Adipose tissue (tissue), 3 donors: ENCODE data around the gene PVRIG. TPM values are rescaled to one million over a fixed set of nuclear protein-coding genes. Genes with fewer than 3 reads are reported as not detected.
"Not testable (repeated sequence)": the region's sequence is repeated elsewhere in the genome, so short reads cannot be mapped to it uniquely, and the experiment has no call there.

Experiments used
- H3K27ac ChIP-seq: one replicate; pipeline ENCODE4 v1.5.1; 2013; ENCODE audit warnings: low read depth, low read length
- WGBS, 3 donors: extraction: QIAGEN DNeasy Blood & Tissue Kit; methylation state at CpG; one replicate each; pipeline ENCODE4 v1.1.7; 2013; 5-methylcytosine and 5-hydroxymethylcytosine counted together
- polyA plus RNA-seq, 3 donors: library from polyadenylated mRNA; stranded (reverse); fragments of 200-250 nt; gene quantifications; one replicate each; pipeline ENCODE4 v1.2.3, GENCODE V29; 2013
- donor health status: healthy with polysubstance abuse.
- donor health status: Bipolar disorder and iron deficiency.
- donor health status: healthy.

Gene PVRIG
- polyA plus RNA-seq, 3 donors: 0.54 to 0.76 TPM; not detected in 1

GRCh38 chr7:100191775-100192174 lies 28.0 kb upstream of the PVRIG start:
- H3K27ac ChIP-seq: no peak overlapping the region
- 29 to 65% (median 30%) methylated on average over 2 of the region's 2 CpGs for WGBS, 3 donors

- WGBS, 3 donors: 83 to 95% (median 93%) methylated on average over 6 of the region's 6 CpGs
- H3K27ac ChIP-seq: not testable (repeated sequence)
These were observed 27.4 kb upstream of the PVRIG start for GRCh38 chr7:100192281-100192862.

- WGBS, 3 donors: 77 to 94% (median 91%) methylated on average over 3 of the region's 3 CpGs
- no peak overlapping the region for H3K27ac ChIP-seq
These were observed 26.8 kb upstream of the PVRIG start for GRCh38 chr7:100192969-100193368.

GRCh38 chr7:100195222-100195621 lies 24.5 kb upstream of the PVRIG start:
- H3K27ac ChIP-seq: no peak overlapping the region
- WGBS, 3 donors: 76 to 83% (median 77%) methylated on average over 2 of the region's 2 CpGs

GRCh38 chr7:100195901-100196322 lies 23.8 kb upstream of the PVRIG start:
- WGBS, 3 donors: 95 to 99% (median 96%) methylated on average over 6 of the region's 6 CpGs
- H3K27ac ChIP-seq: not testable (repeated sequence)

- WGBS, 3 donors: 95 to 96% (median 96%) methylated on average over 10 of the region's 10 CpGs
These were observed 21.5 kb upstream of the PVRIG start for GRCh38 chr7:100198266-100198665.

GRCh38 chr7:100200693-100201092 lies 19.1 kb upstream of the PVRIG start:
- 62 to 89% (median 78%) methylated on average over 10 to 11 of the region's 11 CpGs for WGBS, 3 donors

More at GRCh38 chr7:100198266-100198665, 21.5 kb upstream of the PVRIG start:
- no peak overlapping the region for H3K27ac ChIP-seq

GRCh38 chr7:100204454-100204853 lies 15.3 kb upstream of the PVRIG start:
- WGBS, 3 donors: 83 to 85% (median 83%) methylated on average over 9 of the region's 9 CpGs

More at GRCh38 chr7:100200693-100201092, 19.1 kb upstream of the PVRIG start:
- H3K27ac ChIP-seq: no peak overlapping the region

GRCh38 chr7:100208911-100209408 lies 10.8 kb upstream of the PVRIG start:
- no peak overlapping the region for H3K27ac ChIP-seq
- WGBS, 3 donors: 34 to 49% (median 47%) methylated on average over 6 of the region's 6 CpGs

More at GRCh38 chr7:100204454-100204853, 15.3 kb upstream of the PVRIG start:
- H3K27ac ChIP-seq: no peak overlapping the region

GRCh38 chr7:100209493-100209892 lies 10.3 kb upstream of the PVRIG start:
- 56 to 67% (median 61%) methylated on average over 6 of the region's 6 CpGs for WGBS, 3 donors
- H3K27ac ChIP-seq: no peak overlapping the region

- WGBS, 3 donors: 60 to 87% (median 86%) methylated on average over 5 of the region's 5 CpGs
- no peak overlapping the region for H3K27ac ChIP-seq
These were observed 8.9 kb upstream of the PVRIG start for GRCh38 chr7:100210805-100211204.

GRCh38 chr7:100211342-100211780 lies 8.4 kb upstream of the PVRIG start:
- 67 to 80% (median 77%) methylated on average over 7 of the region's 7 CpGs for WGBS, 3 donors
- no peak overlapping the region for H3K27ac ChIP-seq

- WGBS, 3 donors: 65 to 92% (median 86%) methylated on average over 5 of the region's 5 CpGs
- H3K27ac ChIP-seq: no peak overlapping the region
These were observed 7.0 kb upstream of the PVRIG start for GRCh38 chr7:100212631-100213286.

GRCh38 chr7:100213672-100214071 lies 6.1 kb upstream of the PVRIG start:
- H3K27ac ChIP-seq: no peak overlapping the region
- WGBS, 3 donors: 51 to 61% (median 59%) methylated on average over 6 of the region's 6 CpGs

GRCh38 chr7:100214356-100214755 lies 5.4 kb upstream of the PVRIG start:
- 79 to 89% (median 87%) methylated on average over 5 of the region's 5 CpGs for WGBS, 3 donors
- H3K27ac ChIP-seq: not testable (repeated sequence)

GRCh38 chr7:100215895-100216294 lies 3.9 kb upstream of the PVRIG start:
- WGBS, 3 donors: 37 to 49% (median 47%) methylated on average over 6 of the region's 6 CpGs
- H3K27ac ChIP-seq: no peak overlapping the region

- not testable (repeated sequence) for H3K27ac ChIP-seq
- WGBS, 3 donors: 0 to 6% methylated on average over 2 of the region's 5 CpGs; no CpG with 5 or more reads in 1 of the 3 donors
These were observed 1.8 kb upstream of the PVRIG start for GRCh38 chr7:100217934-100218333.

- 83 to 89% (median 85%) methylated on average over 8 to 10 of the region's 10 CpGs for WGBS, 3 donors
- no peak overlapping the region for H3K27ac ChIP-seq
These were observed 445 bp upstream of the PVRIG start for GRCh38 chr7:100219271-100219737.

GRCh38 chr7:100220586-100221230 lies 959 bp downstream of the PVRIG start:
- 76 to 89% (median 83%) methylated on average over 21 to 22 of the region's 22 CpGs for WGBS, 3 donors
- no peak overlapping the region for H3K27ac ChIP-seq
